Vagina (tissue), 2 donors: ENCODE results near the gene DSP.

Experiments
- CTCF ChIP-seq, 3 experiments: fragments of 450-650 bp in 2 of 3; fragments of 200-600 bp in 1 of 3; sonication (generic) in 1 of 3; IDR thresholded peaks; one replicate each; pipeline ENCODE4 v1.5.1; 2017 to 2019; ENCODE audit warnings: antibody characterized with exemption in 3 of 3, mild to moderate bottlenecking in 2 of 3, moderate library complexity in 2 of 3
- POLR2A ChIP-seq, 2 donors: fragments of 450-650 bp; IDR thresholded peaks; one replicate each; pipeline ENCODE4 v1.6.1; 2017; ENCODE audit warnings: antibody characterized with exemption in 2 of 2, mild to moderate bottlenecking in 2 of 2, moderate library complexity in 2 of 2
- POLR2AphosphoS5 ChIP-seq, 2 donors: sonication (generic); formaldehyde crosslinking; IDR thresholded peaks; one replicate each; pipeline ENCODE4 v1.9.0; 2017; ENCODE audit warnings: antibody characterized with exemption in 2 of 2, mild to moderate bottlenecking in 2 of 2, low read depth in 1 of 2; ENCODE audit not compliant: insufficient read depth in 1 of 2

- TF ChIP-seq CTCF (IDR thresholded peaks at IDR 0.05) (no peak), POLR2A (IDR thresholded peaks at IDR 0.05) (no peak), POLR2AphosphoS5 (IDR thresholded peaks at IDR 0.05; ENCODE audit: insufficient read depth in 1 of 2, low read depth in 1 of 2) (peak in 1 of 2 donors; percentile 38)
Measured at GRCh38 chr6:7515363-7515762, 26.1 kb upstream of the DSP start.
